ENCODE data around the gene FBLN2. TPM values are rescaled to one million over a fixed set of nuclear protein-coding genes. Genes with fewer than 3 reads are reported as not detected.

The FBLN2 gene
- total and polyA plus RNA-seq, 10 of the 15 experiments (the other 5 are each of a cell fraction or from before 2014, with no cell fraction given): 0.03 to 0.41 (median 0.12) TPM; not detected in 2

DNA sequence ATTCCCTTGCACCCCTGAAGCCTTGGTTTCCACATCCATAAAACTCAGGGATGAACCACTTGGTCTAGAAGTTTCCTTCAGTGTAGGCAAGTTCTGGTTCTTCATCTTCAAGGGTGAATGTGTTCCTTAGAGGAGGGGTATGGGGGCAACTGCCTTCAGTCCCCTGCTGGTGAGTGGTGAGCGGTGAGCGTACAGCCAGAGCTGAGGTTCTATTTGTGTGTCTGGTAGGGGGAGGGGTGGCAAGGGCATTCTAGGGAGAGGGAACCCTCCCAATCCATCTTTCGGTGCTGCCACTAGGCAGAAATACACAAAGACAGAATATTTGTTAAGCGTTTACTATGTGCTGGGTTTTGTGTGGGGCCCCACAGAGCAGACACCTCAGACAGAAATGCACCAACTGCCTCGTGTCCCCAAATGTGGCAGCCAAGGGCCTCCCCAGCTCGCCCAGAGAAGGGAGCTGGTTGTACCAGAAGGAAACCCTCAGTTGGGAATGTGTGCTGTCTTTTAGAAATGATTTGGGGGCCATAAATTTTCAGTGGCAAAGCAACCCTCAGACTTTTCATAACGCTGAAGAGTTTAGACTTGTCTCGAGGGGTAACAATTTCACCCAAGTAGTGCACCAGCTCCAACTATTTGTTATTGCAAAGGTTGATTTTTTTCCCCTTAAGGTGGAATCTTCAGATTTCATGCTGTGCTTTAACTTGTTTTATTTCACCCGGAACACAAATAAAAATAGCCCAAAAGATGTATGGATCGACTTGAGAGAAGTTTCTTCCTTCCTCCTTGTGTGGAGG, 137.6 kb downstream of the FBLN2 start (continued):
- no peak for TF ChIP-seq ZNF592 (IDR thresholded peaks at IDR 0.05)
- TF ChIP-seq ASH2L (IDR thresholded peaks at IDR 0.05; ENCODE audit: borderline replicate concordance, low read depth): no peak
- TF ChIP-seq RB1 (IDR thresholded peaks at IDR 0.05; ENCODE audit: borderline replicate concordance): no peak
- no peak for TF ChIP-seq GATAD2B (conservative IDR thresholded peaks at IDR 0.05; ENCODE audit: low read depth)
- no peak for TF ChIP-seq BCL11A (IDR thresholded peaks at IDR 0.05; ENCODE audit: low read depth, low read length)
- TF ChIP-seq NFIC (IDR thresholded peaks at IDR 0.05; ENCODE audit: low read depth, low read length): no peak
- TF ChIP-seq CHD1 (IDR thresholded peaks at IDR 0.05; ENCODE audit: low read depth, low read length): no peak
- no peak for TF ChIP-seq EGR1 (IDR thresholded peaks at IDR 0.05; ENCODE audit: borderline replicate concordance in 1 of 2, low read depth in 2 of 2, low read length in 2 of 2)
- TF ChIP-seq LARP7 (IDR thresholded peaks at IDR 0.05): no peak

Data from GM12878 (cell line).